A549 (cell line): ENCODE measurements around the gene PROK2. TPM values are rescaled to one million over a fixed set of nuclear protein-coding genes. Genes with fewer than 3 reads are reported as not detected.

ENCODE experiments used
- ATAC-seq, 2 experiments: fragments of 200-7000 bp in 1 of 2; fragments of >200 bp in 1 of 2; cut with Nextera tagmentation in 1 of 2; cut with Tn5 transposase in 1 of 2; 3 replicates each; pipeline versions ENCODE4 v1.8.0 to v1.9.1; 2018 to 2020; ENCODE audit warnings: mild to moderate bottlenecking in 1 of 2, moderate library complexity in 1 of 2
- CTCF ChIA-PET: fragments of 300-600 bp; sonication (Branson Sonifier 250); formaldehyde crosslinking; extraction: SDS; loops from one replicate; lab custom pipeline; 2021; ENCODE audit warnings: antibody characterized with exemption, inconsistent platforms; lab: Yijun Ruan, JAX
- POLR2A ChIA-PET: fragments of 350-600 bp; formaldehyde crosslinking; extraction: SDS; loops from one replicate; lab custom pipeline; 2021; ENCODE audit warnings: antibody characterized with exemption, inconsistent platforms; lab: Yijun Ruan, JAX
- DNase-seq, 2 experiments: peaks; one replicate each; pipeline versions ENCODE4 v3.0.0 to v3.0.0-alpha.2; 2011 to 2016; ENCODE audit warnings: low read depth in 1 of 2, low spot score in 1 of 2
- FAIRE-seq: peaks from 2 replicates; lab custom pipeline; 2011; peaks lifted over from hg19 to GRCh38; lab: Jason Lieb, UNC
- H3K27ac ChIP-seq, 2 experiments: fragments of >200 bp; sonication (Bioruptor Twin); formaldehyde crosslinking; 3 replicates each; pipeline ENCODE4 v1.5.1; 2016 to 2017
- H3K4me1 ChIP-seq: fragments of >200 bp; sonication (Bioruptor Twin); formaldehyde crosslinking; 3 replicates; pipeline ENCODE4 v1.6.1; 2016
- H3K4me2 ChIP-seq: fragments of >200 bp; sonication (Bioruptor Twin); formaldehyde crosslinking; 3 replicates; pipeline ENCODE4 v1.6.1; 2016
- H3K4me3 ChIP-seq: fragments of >200 bp; sonication (Bioruptor Twin); formaldehyde crosslinking; 3 replicates; pipeline ENCODE4 v1.5.1; 2016
- H3K9me3 ChIP-seq: fragments of >200 bp; sonication (Bioruptor Twin); formaldehyde crosslinking; 3 replicates; pipeline ENCODE4 v1.6.1; 2016
- ATOH8 ChIP-seq: fragments of 250-450 bp; sonication (Bioruptor Pico); IDR thresholded peaks from 2 replicates; pipeline ENCODE4 v1.5.0; 2020; ENCODE audit warnings: low read depth, mild to moderate bottlenecking, moderate library complexity
- CEBPB ChIP-seq, 2 experiments: fragments of >200 bp in 1 of 2; sonication (Bioruptor Twin) in 1 of 2; formaldehyde crosslinking in 1 of 2; IDR thresholded peaks; 2 replicates each; pipeline ENCODE4 v1.6.1; 2012 to 2016
- CHD4 ChIP-seq: fragments of 200-600 bp; sonication (generic); IDR thresholded peaks from 2 replicates; pipeline ENCODE4 v1.6.1; 2016; ENCODE audit warnings: antibody characterized with exemption, mild to moderate bottlenecking, borderline replicate concordance
- CTCF ChIP-seq: fragments of >200 bp; sonication (Bioruptor Twin); formaldehyde crosslinking; IDR thresholded peaks from 3 replicates; pipeline ENCODE4 v1.5.1; 2016
- EHMT2 ChIP-seq: fragments of 200-600 bp; sonication (generic); IDR thresholded peaks from 2 replicates; pipeline ENCODE4 v1.6.1; 2016; ENCODE audit warnings: antibody characterized with exemption, low read depth, mild to moderate bottlenecking, moderate library complexity
- ESRRA ChIP-seq: fragments of 150-350 bp; IDR thresholded peaks from 2 replicates; pipeline ENCODE4 v1.6.1; 2014; ENCODE audit warnings: mild to moderate bottlenecking, low read length, borderline replicate concordance
- FOSL2 ChIP-seq, 2 experiments: fragments of 450-650 bp in 1 of 2; fragments of >200 bp in 1 of 2; sonication (Bioruptor Twin) in 1 of 2; formaldehyde crosslinking; IDR thresholded peaks; 2 replicates each; pipeline versions ENCODE4 v1.5.0 to v1.6.1; 2016 to 2020; ENCODE audit warnings: mild to moderate bottlenecking in 1 of 2, moderate library complexity in 1 of 2
- HEYL ChIP-seq: fragments of 250-450 bp; sonication (Bioruptor Pico); IDR thresholded peaks from 2 replicates; pipeline ENCODE4 v1.8.0; 2021; ENCODE audit warnings: mild to moderate bottlenecking, moderate library complexity
- HOXA7 ChIP-seq: fragments of 250-450 bp; sonication (Bioruptor Pico); IDR thresholded peaks from 2 replicates; pipeline ENCODE4 v1.5.0; 2020; ENCODE audit warnings: mild to moderate bottlenecking, moderate library complexity
- HOXB13 ChIP-seq: fragments of 250-450 bp; sonication (Bioruptor Pico); IDR thresholded peaks from 2 replicates; pipeline ENCODE4 v1.5.0; 2020; ENCODE audit warnings: low read depth, mild to moderate bottlenecking, moderate library complexity
- HOXB5 ChIP-seq: fragments of 250-450 bp; sonication (Bioruptor Pico); IDR thresholded peaks from 2 replicates; pipeline ENCODE4 v1.5.0; 2020; ENCODE audit warnings: mild to moderate bottlenecking, moderate library complexity
- JUN ChIP-seq, 2 experiments: fragments of >200 bp; sonication (Bioruptor Twin); formaldehyde crosslinking; IDR thresholded peaks; 2 replicates in 1 of 2; 3 replicates in 1 of 2; pipeline ENCODE4 v1.6.1; 2016 to 2017
- KDM5A ChIP-seq: fragments of 200-600 bp; sonication (generic); IDR thresholded peaks from 2 replicates; pipeline ENCODE4 v1.6.1; 2016; ENCODE audit warnings: antibody characterized with exemption, mild to moderate bottlenecking
- MAX ChIP-seq: IDR thresholded peaks from 2 replicates; pipeline ENCODE4 v1.6.1; 2012
- MAZ ChIP-seq: fragments of 150-350 bp; IDR thresholded peaks from 2 replicates; pipeline ENCODE4 v1.6.1; 2014; ENCODE audit warnings: antibody characterized with exemption, low read depth, low read length, borderline replicate concordance
- NPAS2 ChIP-seq: fragments of 250-450 bp; sonication (Bioruptor Pico); IDR thresholded peaks from 2 replicates; pipeline ENCODE4 v1.8.0; 2022; ENCODE audit warnings: mild to moderate bottlenecking, moderate library complexity, borderline replicate concordance
- PBX3 ChIP-seq: IDR thresholded peaks from 2 replicates; pipeline ENCODE4 v1.6.1; 2012
- POLR2A ChIP-seq: IDR thresholded peaks from 2 replicates; pipeline ENCODE4 v1.6.1; 2012; ENCODE audit warnings: mild to moderate bottlenecking, low read length
- POLR2AphosphoS2 ChIP-seq: conservative IDR thresholded peaks from 2 replicates; pipeline ENCODE4 v1.6.1; 2012; ENCODE audit warnings: low read length, improper control_type of control experiment, inconsistent platforms
- RCOR1 ChIP-seq: fragments of 150-350 bp; IDR thresholded peaks from 2 replicates; pipeline ENCODE4 v1.6.1; 2014; ENCODE audit warnings: antibody characterized with exemption, low read length, low read depth
- RNF2 ChIP-seq: fragments of 200-600 bp; sonication (generic); IDR thresholded peaks from 2 replicates; pipeline ENCODE4 v1.6.1; 2016; ENCODE audit warnings: low read depth, mild to moderate bottlenecking, antibody characterized with exemption, moderate library complexity, borderline replicate concordance
- SREBF2 ChIP-seq: fragments of 450-650 bp; IDR thresholded peaks from 2 replicates; pipeline ENCODE4 v1.6.1; 2014; ENCODE audit warnings: mild to moderate bottlenecking, moderate library complexity
- TFCP2L1 ChIP-seq: fragments of 250-450 bp; sonication (Bioruptor Pico); IDR thresholded peaks from 2 replicates; pipeline ENCODE4 v1.5.0; 2021; ENCODE audit warnings: mild to moderate bottlenecking
- ZNF302 ChIP-seq: fragments of 250-450 bp; sonication (Bioruptor Pico); IDR thresholded peaks from 2 replicates; pipeline ENCODE4 v1.9.0; 2021; ENCODE audit warnings: inconsistent platforms, mild to moderate bottlenecking, moderate library complexity
- WGBS: methylation state at CpG from one replicate; pipeline ENCODE4 v1.1.6; 2017; ENCODE audit errors: missing lambda C conversion rate; 5-methylcytosine and 5-hydroxymethylcytosine counted together
- polyA plus RNA-seq, 4 experiments: library from polyadenylated mRNA; depleted of rRNA in 3 of 4; stranded (reverse); fragments of >200 nt; fragmentation: RNase III in 1 of 4; extraction: RNeasy Plus Mini Kit Qiagen cat#74134 plus additional on column Dnase treatment in 1 of 4; gene quantifications; 2 replicates in 3 of 4; 3 replicates in 1 of 4; pipeline ENCODE4 v1.2.3, GENCODE V29; 2011 to 2017
- TF ChIP-seq, protein P1 (sequence below): fragments of 250-450 bp; sonication (Bioruptor Pico); IDR thresholded peaks from 2 replicates; pipeline ENCODE4 v1.5.0; 2021; ENCODE audit warnings: mild to moderate bottlenecking, moderate library complexity, borderline replicate concordance

Gene PROK2
- polyA plus RNA-seq, 2 of the 4 experiments (the other 2 are of a cell fraction), result not detected

GRCh38 chr3:71813073-71813472 is 28.1 kb upstream of the PROK2 start:
- Histone ChIP-seq H3K4me3 (no peak overlapping the region), H3K9me3 (no peaks in the 10 kb centered on the region), H3K27ac (no peak overlapping the region), H3K4me1 (no peaks in the 10 kb centered on the region), H3K4me2 (no peak overlapping the region)
- TF ChIP-seq RCOR1 (no peak), CTCF (no peak), ZNF302 (no peak), HOXA7 (CRISPR knock-in tag) (no peak), POLR2A (no peak), TFCP2L1 (CRISPR knock-in tag) (no peak), PBX3 (no peak), CEBPB (IDR thresholded peaks at IDR 0.05) (no peak), NPAS2 (CRISPR knock-in tag) (no peak), EHMT2 (no peak), HOXB5 (CRISPR knock-in tag) (no peak), RNF2 (no peak), POLR2AphosphoS2 (no peak), ESRRA (no peak)
- TF ChIP-seq, protein P1, sequence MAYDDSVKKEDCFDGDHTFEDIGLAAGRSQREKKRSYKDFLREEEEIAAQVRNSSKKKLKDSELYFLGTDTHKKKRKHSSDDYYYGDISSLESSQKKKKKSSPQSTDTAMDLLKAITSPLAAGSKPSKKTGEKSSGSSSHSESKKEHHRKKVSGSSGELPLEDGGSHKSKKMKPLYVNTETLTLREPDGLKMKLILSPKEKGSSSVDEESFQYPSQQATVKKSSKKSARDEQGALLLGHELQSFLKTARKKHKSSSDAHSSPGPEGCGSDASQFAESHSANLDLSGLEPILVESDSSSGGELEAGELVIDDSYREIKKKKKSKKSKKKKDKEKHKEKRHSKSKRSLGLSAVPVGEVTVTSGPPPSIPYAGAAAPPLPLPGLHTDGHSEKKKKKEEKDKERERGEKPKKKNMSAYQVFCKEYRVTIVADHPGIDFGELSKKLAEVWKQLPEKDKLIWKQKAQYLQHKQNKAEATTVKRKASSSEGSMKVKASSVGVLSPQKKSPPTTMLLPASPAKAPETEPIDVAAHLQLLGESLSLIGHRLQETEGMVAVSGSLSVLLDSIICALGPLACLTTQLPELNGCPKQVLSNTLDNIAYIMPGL (CRISPR knock-in tag), result no peak
- FAIRE-seq (no peak), ATAC-seq (no peak), DNase-seq (no peak)
- whole genome bisulfite sequencing, result 23% methylated on average over 4 of the region's 4 CpGs
- CTCF ChIA-PET, result no interaction called here
- POLR2A ChIA-PET, result no interaction called here

DNA sequence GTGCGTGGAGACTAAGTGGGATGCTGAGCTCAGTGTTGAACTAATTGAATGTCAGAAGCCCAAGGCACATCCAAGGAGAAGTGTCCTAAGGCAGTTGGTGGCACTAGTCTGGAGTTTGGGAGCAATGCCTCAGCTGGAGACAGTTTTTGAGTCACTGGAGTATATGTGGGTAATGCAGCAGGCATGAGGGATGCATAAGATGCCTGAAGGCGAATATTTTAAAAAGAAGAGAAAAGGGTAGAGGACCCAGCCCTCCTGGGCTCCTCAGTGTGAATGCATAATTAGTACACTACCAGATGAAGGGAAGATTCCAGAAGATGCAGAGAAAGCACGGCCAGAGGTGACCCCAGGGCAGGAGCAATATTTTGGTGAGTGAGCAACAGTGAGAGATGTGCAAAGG is 25.1 kb upstream of the PROK2 start:
- 9% methylated on average over 3 of the region's 3 CpGs for WGBS
- H3K4me3 ChIP-seq, result no peak overlapping the region
- no peaks in the 10 kb centered on the region for H3K9me3 ChIP-seq
- FAIRE-seq, result no peak
- DNase-seq, result no peak
- H3K4me2 ChIP-seq, result no peak overlapping the region
- no peaks in the 10 kb centered on the region for H3K4me1 ChIP-seq
- H3K27ac ChIP-seq, result no peak overlapping the region
- no peak for ATAC-seq
- ChIA-PET POLR2A (no interaction called here), CTCF (no interaction called here)
- no peak for TF ChIP-seq SREBF2
- no peak for TF ChIP-seq TFCP2L1 (CRISPR knock-in tag)
- TF ChIP-seq MAX, result no peak
- no peak for TF ChIP-seq RCOR1
- TF ChIP-seq KDM5A, result no peak

DNA sequence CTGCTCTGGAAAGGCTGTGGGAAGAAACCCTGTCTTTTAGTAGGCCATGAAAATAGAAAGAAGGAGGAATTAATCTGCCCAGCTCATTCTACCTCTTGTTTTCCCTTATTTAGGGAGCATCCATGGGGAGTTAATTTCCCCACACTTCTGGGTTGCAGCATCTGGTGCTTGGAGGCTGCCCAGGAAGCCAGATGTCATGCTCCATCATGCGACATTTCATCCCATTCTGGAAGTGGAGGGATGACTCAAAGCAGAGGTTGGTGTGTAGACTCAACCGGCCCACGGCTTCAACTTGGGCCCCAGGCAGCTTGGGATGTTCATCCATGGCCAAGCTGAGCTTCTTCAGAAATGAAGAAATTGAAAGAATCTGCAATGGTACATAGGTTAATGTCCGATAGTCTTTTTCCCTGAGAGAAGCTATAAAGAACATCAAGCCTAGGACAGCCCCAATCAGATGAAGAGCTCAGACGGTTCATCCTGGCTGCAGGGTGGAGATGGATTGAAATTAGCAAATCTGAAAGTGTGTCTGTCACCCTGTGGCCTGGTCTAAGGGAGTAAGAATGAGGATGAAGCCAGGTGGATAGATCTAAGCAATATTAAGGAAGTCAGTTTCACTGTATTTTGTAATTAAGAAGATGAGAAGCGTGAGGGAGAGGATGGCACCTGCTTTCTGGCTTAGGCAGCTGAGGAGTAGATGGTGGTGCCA is 24.5 kb upstream of the PROK2 start:
- no peak for ATAC-seq
- Histone ChIP-seq H3K9me3 (no peaks in the 10 kb centered on the region), H3K4me2 (no peak overlapping the region), H3K27ac (no peak overlapping the region), H3K4me3 (no peak overlapping the region), H3K4me1 (no peaks in the 10 kb centered on the region)
- WGBS, result 25% methylated on average over 6 of the region's 6 CpGs
- no peak for DNase-seq
- FAIRE-seq, result no peak
- POLR2A ChIA-PET, result no interaction called here
- CTCF ChIA-PET, result no interaction called here
- TF ChIP-seq MAZ (no peak), HOXA7 (CRISPR knock-in tag) (no peak), EHMT2 (no peak), CHD4 (no peak), PBX3 (no peak), HEYL (no peak), NPAS2 (CRISPR knock-in tag) (no peak), JUN (IDR thresholded peaks at IDR 0.05) (no peak), ATOH8 (no peak), HOXB13 (CRISPR knock-in tag) (no peak), FOSL2 (IDR thresholded peaks at IDR 0.05) (no peak), FOSL2 (CRISPR knock-in tag; IDR thresholded peaks at IDR 0.05) (no peak)
